Activated CD8-positive, alpha-beta memory T cell treated with anti-CD3 and anti-CD28 coated beads, Interleukin-2, amount 50 U/mL, for 24 hours (primary cell): ENCODE measurements around the gene HMOX1.

Experiments
- DNase-seq: peaks from one replicate; pipeline ENCODE4 v3.0.0-alpha.2; 2020; ENCODE audit errors: extremely low read depth

HMOX1 gene, protein sequence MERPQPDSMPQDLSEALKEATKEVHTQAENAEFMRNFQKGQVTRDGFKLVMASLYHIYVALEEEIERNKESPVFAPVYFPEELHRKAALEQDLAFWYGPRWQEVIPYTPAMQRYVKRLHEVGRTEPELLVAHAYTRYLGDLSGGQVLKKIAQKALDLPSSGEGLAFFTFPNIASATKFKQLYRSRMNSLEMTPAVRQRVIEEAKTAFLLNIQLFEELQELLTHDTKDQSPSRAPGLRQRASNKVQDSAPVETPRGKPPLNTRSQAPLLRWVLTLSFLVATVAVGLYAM

GRCh38 chr22:35380537-35381423, at the start of gene HMOX1:
Gene HMOX1 (plus strand): TSS chr22:35381096. CDS start chr22:35381174, 78 bp downstream.
- no peak for DNase-seq

DNA sequence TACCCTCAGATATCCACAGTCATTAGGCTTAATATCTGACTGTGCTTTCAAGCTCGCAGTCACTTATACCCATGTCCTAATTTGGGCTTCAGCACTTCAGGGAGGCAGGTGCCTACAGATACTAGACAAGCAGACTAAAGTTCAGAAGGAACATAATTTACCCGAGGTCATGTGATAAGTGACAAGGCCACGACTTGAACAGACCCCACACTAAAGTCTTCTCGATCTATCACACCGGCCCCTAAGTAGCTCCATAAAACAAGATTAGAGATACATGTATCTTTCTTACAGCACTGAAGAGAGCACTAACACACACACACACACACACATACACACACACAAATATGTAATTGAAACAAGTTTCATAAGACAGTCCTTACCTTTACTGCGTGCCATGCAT, 48.6 kb upstream of the HMOX1 start:
- no peak for DNase-seq

GRCh38 chr22:35333220-35333619, 47.7 kb upstream of the HMOX1 start:
- DNase-seq = no peak

DNA sequence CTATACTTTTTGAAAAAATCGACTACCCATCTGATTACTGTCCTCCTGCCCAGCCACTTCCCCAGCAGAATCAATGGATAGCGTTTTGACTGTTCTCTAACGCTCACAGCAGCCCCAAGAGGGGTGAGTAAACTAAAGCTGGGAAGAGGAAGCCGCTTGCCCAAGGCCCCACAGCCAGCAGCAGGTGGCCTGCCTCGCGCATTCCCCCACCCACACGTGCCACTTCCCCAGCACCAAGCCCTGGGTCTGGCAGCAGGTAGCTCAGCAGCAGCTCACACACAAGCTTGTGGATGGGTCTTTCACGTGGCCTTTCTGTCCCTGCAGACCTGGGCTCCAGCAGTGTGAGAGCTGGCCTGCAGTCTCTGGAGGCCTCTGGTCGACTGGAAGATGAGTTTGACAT, 46.9 kb upstream of the HMOX1 start:
- DNase-seq = no peak

GRCh38 chr22:35335468-35335867, 45.4 kb upstream of the HMOX1 start:
- DNase-seq = no peak

DNA sequence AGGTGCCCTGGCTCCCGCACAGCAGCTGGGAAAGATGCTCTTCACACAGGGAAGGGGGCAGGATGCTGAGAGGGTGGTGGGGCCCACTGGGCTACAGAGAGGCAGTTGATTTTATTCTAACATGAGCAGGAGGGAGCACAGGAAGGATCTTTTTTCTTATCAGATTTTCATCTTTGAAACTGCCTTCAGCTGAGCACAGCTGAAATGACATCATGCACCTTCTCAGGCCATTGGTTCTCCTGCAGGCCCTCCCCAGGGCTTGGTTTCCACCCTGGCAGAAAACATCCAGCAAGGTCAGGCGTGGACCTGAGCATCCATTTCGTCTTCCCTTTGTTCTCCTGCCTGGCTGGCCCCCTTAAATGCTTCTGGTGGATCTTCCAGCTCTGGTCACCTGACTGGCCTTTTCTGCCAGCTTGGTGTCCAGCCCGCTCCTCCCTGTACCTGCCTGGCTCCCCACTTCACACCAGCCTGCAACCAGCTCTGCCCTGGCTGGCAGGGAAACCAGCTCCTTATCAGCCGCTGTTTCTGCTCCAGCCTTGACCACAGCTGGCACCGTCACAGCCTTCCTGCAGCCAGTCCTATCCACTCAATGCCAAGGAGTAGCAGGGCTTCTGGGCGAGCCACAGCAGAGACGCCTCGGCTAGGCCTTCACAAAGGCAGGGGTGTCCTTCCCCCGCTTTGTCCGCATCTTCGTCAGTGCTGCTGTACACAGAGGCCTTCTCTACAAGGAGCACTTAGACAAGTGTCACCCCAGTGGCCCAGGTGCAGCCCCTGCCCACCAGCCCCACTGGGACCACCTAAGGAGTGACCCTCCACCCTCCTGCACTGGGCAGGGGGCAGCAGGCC, 44.7 kb upstream of the HMOX1 start:
- no peak for DNase-seq

GRCh38 chr22:35337932-35338331, 43.0 kb upstream of the HMOX1 start:
- no peak for DNase-seq

DNA sequence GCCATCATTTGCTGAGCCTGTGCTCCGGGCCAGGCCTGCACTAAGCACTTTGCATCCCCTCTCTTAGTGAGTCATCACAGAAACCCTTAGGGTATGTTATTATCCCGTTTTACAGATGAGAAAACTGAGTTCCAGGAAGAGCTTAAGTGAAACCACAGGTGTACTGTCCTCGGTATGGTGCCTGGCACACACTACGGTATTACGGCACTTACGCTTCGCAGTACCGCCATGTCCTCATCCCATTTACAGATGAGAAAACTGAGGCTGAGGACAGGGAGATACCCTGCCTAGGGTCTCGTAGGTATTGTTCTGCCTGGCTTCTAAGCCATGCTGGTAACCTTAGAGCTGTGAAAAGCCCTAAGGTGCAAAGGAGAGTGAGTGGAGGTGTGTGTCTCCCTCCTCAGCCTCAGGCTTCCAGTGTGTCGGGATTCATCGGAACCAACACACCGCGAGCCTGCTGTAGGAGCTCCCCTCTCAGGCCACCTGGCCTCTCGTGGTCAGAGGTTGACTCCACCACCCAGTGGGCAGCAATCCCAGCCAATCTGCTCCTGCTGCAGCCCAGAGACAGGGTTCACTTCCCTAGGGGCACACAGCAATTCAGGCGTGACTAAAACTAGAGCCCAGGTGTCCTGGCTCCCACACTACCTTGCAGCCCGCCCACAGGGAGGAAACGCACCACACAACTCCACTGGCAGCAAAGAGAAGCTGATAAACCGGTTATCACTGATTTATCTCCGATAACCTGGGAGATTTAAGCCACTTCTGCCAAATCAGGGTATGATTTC, 39.6 kb upstream of the HMOX1 start:
- no peak for DNase-seq

GRCh38 chr22:35342390-35342789, 38.5 kb upstream of the HMOX1 start:
- DNase-seq = no peak

DNA sequence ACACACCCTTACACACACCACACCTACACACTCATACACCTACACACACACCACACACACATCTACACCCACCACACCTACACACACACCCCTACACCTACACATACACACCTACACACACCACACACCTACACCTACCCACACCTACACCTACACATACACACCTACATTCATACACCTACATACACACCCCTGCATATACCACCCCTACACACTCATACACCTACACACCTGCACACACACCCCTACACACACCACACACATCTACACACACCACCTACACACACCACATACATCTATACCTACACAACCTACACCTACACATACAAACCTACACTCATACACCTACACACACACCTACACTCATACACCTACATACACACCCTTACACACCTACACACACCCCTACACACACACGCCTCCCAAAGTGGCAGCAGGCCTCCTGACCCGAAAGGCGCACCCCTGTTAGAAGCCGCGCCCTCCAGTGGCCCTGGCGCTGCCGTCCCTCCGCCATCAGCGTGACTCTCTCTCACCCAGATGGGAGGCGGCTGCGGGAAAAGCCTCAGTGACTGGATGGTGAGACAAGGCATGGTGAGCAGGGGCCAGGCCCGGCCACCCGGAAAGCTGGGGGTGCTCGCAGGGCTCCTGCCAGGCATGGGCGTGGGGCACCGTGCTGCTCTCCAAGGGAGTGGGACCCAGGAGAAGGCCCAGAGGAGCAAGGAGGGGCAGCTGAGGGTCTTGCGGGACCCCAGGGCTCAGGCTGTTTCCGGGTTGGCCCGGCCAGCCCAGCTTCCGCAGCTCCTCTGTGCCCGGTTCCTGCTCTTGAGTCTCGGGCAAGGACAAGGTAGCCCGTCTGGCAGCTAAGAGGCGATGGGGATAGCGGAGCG, 37.0 kb upstream of the HMOX1 start:
- no peak for DNase-seq

- no peak for DNase-seq
Observed at GRCh38 chr22:35344956-35345690, 35.8 kb upstream of the HMOX1 start.

DNA sequence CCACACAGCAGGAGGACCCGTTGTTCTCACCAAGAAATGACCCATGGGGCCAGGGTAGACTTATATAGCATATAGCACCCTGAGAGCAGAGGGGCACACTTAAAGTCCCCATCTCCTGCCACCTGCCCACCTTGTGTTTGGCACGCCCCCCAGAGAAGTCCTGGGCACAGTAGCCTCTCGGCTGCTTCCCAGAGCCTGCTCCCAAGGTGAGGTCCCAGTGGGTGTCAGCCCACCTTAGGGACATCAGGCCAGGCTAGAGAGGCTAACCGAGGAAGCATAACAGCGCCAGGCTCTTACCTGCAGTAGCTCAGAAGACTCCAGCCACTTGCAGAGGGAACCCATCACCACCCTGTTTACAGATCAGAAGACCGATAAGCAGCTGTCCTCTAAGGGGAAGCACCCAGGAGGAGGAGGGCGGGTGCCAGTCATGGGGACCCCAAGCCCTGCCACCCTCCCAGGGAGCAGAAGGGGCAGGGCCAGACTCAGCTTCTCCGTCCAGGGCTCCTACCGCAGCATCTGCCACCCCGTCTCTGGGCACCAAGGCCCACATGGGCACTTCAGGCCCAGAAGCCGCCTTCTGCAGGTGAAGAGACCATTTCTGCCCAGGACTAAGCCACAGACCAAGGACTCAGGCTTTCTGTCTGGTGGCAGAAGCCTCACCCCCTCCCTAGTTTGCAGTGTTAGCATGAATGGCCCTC, 34.9 kb upstream of the HMOX1 start:
- no peak for DNase-seq

DNA sequence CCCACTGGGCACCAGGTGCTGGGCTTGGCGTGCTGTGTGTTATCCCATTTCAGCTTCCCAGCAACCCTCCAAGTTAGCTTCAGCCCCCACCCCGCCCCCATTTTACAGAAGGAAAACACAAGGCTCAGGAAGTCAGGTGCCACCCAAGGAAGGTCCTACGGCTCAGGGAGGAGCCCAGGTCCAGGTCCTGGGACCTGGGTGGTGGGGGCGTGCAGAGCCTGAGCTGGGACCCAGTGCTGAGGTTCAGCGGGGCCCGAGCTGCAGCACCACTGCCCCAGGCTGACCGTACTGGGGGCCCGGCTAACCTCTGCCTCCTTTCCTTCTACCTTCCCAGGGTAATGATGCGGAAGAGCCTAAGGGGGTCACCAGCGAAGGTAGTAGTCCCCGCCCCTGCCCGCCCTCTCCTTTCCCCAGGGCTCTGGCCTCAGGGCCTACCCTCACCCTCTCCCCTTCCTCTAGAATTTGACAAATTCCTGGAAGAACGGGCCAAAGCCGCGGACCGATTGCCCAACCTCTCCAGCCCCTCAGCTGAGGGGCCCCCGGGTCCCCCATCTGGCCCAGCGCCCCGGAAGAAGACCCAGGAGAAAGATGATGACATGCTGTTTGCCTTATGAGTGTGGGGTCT, 34.2 kb upstream of the HMOX1 start:
- DNase-seq = no peak

GRCh38 chr22:35347462-35347861, 33.4 kb upstream of the HMOX1 start:
- no peak for DNase-seq

GRCh38 chr22:35348026-35348590, 32.8 kb upstream of the HMOX1 start:
- no peak for DNase-seq

GRCh38 chr22:35348703-35349102, 32.2 kb upstream of the HMOX1 start:
- no peak for DNase-seq

- DNase-seq = no peak
Observed at GRCh38 chr22:35349368-35349703, 31.6 kb upstream of the HMOX1 start.
